H1 (cell line): Measurements from ENCODE around the gene ADNP. TPM values are rescaled to one million over a fixed set of nuclear protein-coding genes. Genes with fewer than 3 reads are reported as not detected.

ENCODE experiments used
- BACH1 ChIP-seq: IDR thresholded peaks from 2 replicates; pipeline ENCODE4 v1.6.1; 2012; ENCODE audit warnings: low read length, improper control_type of control experiment
- CTCF ChIP-seq, 3 experiments: IDR thresholded peaks; 1 replicate in 2 of 3; 2 replicates in 1 of 3; pipeline versions ENCODE4 v1.5.1 to v1.6.1; 2011; ENCODE audit warnings: low read length in 3 of 3, mild to moderate bottlenecking in 3 of 3, inconsistent platforms in 2 of 3, low read depth in 1 of 3, moderate library complexity in 1 of 3; ENCODE audit not compliant: insufficient read depth in 1 of 3; ENCODE audit errors: control extremely low read depth in 1 of 3
- EZH2 ChIP-seq: fragments of 200-600 bp; sonication (generic); IDR thresholded peaks from 2 replicates; pipeline ENCODE4 v1.7.1; 2012; ENCODE audit warnings: low read depth, mild to moderate bottlenecking, moderate library complexity, low read length, inconsistent platforms; ENCODE audit not compliant: severe bottlenecking
- RAD21 ChIP-seq, 2 experiments: IDR thresholded peaks in 1 of 2; conservative IDR thresholded peaks in 1 of 2; 2 replicates each; pipeline ENCODE4 v1.6.1; 2011; ENCODE audit warnings: low read depth in 2 of 2, low read length in 2 of 2, improper control_type of control experiment in 1 of 2, inconsistent platforms in 1 of 2, mild to moderate bottlenecking in 1 of 2, moderate library complexity in 1 of 2
- polyA plus RNA-seq, 7 experiments: library from polyadenylated mRNA; depleted of rRNA in 3 of 7; stranded (reverse) in 5 of 7; unstranded in 2 of 7; fragments of >200 nt in 5 of 7; fragments of 200-250 nt in 2 of 7; gene quantifications; 1 replicate in 5 of 7; 2 replicates in 1 of 7; 4 replicates in 1 of 7; pipeline versions ENCODE4 v1.2.1 to v1.2.3, GENCODE V29; 2011 to 2013; ENCODE audit warnings: missing spikeins in 2 of 7, mixed read lengths in 2 of 7
- total RNA-seq: library from RNA; stranded (reverse); fragmentation: NEBNext Ultra II Directional; extraction: Animal tissue kit (Norgen Biotek cat#: 25700); gene quantifications from 2 replicates; pipeline ENCODE4 v1.2.1, GENCODE V29; 2021

ADNP gene
- total and polyA plus RNA-seq, 2 of the 8 experiments (the other 6 are each of a cell fraction or from before 2014, with no cell fraction given) = 31.6 to 123 TPM

GRCh38 chr20:50861012-50861411 lies 70.2 kb downstream of the ADNP start (continued):
- TF ChIP-seq RAD21 (IDR thresholded peaks at IDR 0.05 in 1 of 2, conservative IDR thresholded peaks at IDR 0.05 in 1 of 2; ENCODE audit: low read depth in 2 of 2, low read length in 2 of 2) (no peak), CTCF (IDR thresholded peaks at IDR 0.05; ENCODE audit: control extremely low read depth in 1 of 3, insufficient read depth in 1 of 3, low read depth in 1 of 3, low read length in 3 of 3) (no peak), EZH2 (no peak), BACH1 (no peak)
